Trophoblast cell (in vitro differentiated cells and primary cell): ENCODE data around the gene ZNF695. TPM values are rescaled to one million over a fixed set of nuclear protein-coding genes. Genes with fewer than 3 reads are reported as not detected.

Experiments used
- DNase-seq, 2 donors: peaks; one replicate each; pipeline ENCODE4 v3.0.0-alpha.2; 2016
- H2AFZ ChIP-seq: 2 replicates; pipeline ENCODE4 v1.6.1; 2013; ENCODE audit warnings: low read length, moderate library complexity, mild to moderate bottlenecking; ENCODE audit not compliant: insufficient read depth, poor library complexity
- H2AK5ac ChIP-seq: 2 replicates; pipeline ENCODE4 v1.6.1; 2013; ENCODE audit warnings: mild to moderate bottlenecking, low read length
- H2BK120ac ChIP-seq: 2 replicates; pipeline ENCODE4 v1.6.1; 2013; ENCODE audit warnings: low read length, mild to moderate bottlenecking, moderate library complexity; ENCODE audit not compliant: insufficient read depth, poor library complexity
- H2BK12ac ChIP-seq: 2 replicates; pipeline ENCODE4 v1.6.1; 2013; ENCODE audit warnings: mild to moderate bottlenecking, low read length, moderate library complexity
- H2BK5ac ChIP-seq: 2 replicates; pipeline ENCODE4 v1.6.1; 2013; ENCODE audit warnings: low read length, low read depth, moderate library complexity, mild to moderate bottlenecking; ENCODE audit not compliant: poor library complexity
- H3K14ac ChIP-seq: 2 replicates; pipeline ENCODE4 v1.6.1; 2013; ENCODE audit warnings: mild to moderate bottlenecking, low read length
- H3K18ac ChIP-seq: 2 replicates; pipeline ENCODE4 v1.6.1; 2013; ENCODE audit warnings: mild to moderate bottlenecking, low read length
- H3K23ac ChIP-seq: 2 replicates; pipeline ENCODE4 v1.6.1; 2013; ENCODE audit warnings: low read length
- H3K27ac ChIP-seq: 2 replicates; pipeline ENCODE4 v1.5.1; 2013; ENCODE audit warnings: low read depth, mild to moderate bottlenecking, inconsistent platforms, low read length, moderate library complexity
- H3K27me3 ChIP-seq: 2 replicates; pipeline ENCODE4 v1.6.1; 2013; ENCODE audit warnings: inconsistent platforms, mild to moderate bottlenecking, low read length, moderate library complexity; ENCODE audit not compliant: insufficient read depth
- H3K36me3 ChIP-seq, 2 experiments: 1 replicate in 1 of 2; 2 replicates in 1 of 2; pipeline ENCODE4 v1.6.1; 2013; ENCODE audit warnings: low read length in 2 of 2, mild to moderate bottlenecking in 2 of 2, moderate library complexity in 1 of 2; ENCODE audit not compliant: insufficient read depth in 2 of 2, control insufficient read depth in 1 of 2
- H3K4ac ChIP-seq: 2 replicates; pipeline ENCODE4 v1.6.1; 2013; ENCODE audit warnings: low read depth, mild to moderate bottlenecking, low read length, moderate library complexity
- H3K4me1 ChIP-seq, 2 experiments: 1 replicate in 1 of 2; 2 replicates in 1 of 2; pipeline ENCODE4 v1.6.1; 2013; ENCODE audit warnings: low read length in 2 of 2, mild to moderate bottlenecking in 2 of 2, moderate library complexity in 1 of 2; ENCODE audit not compliant: insufficient read depth in 2 of 2, control insufficient read depth in 1 of 2
- H3K4me2 ChIP-seq: 2 replicates; pipeline ENCODE4 v1.6.1; 2013; ENCODE audit warnings: inconsistent platforms, mild to moderate bottlenecking, low read length, moderate library complexity
- H3K4me3 ChIP-seq: 2 replicates; pipeline ENCODE4 v1.5.1; 2013; ENCODE audit warnings: mild to moderate bottlenecking, low read depth, low read length, inconsistent platforms
- H3K79me1 ChIP-seq: one replicate; pipeline ENCODE4 v1.6.1; 2013; ENCODE audit warnings: low read length
- H3K79me2 ChIP-seq: 2 replicates; pipeline ENCODE4 v1.6.1; 2013; ENCODE audit warnings: low read length, mild to moderate bottlenecking; ENCODE audit not compliant: control insufficient read depth, insufficient read depth, poor library complexity
- H3K9ac ChIP-seq: 2 replicates; pipeline ENCODE4 v1.6.1; 2013; ENCODE audit warnings: mild to moderate bottlenecking, low read length
- H3K9me3 ChIP-seq: 2 replicates; pipeline ENCODE4 v1.6.1; 2013; ENCODE audit warnings: low read depth, mild to moderate bottlenecking, control low read depth, inconsistent platforms, low read length; ENCODE audit not compliant: insufficient read depth
- H4K12ac ChIP-seq: 2 replicates; pipeline ENCODE4 v1.6.1; 2013; ENCODE audit warnings: low read depth, mild to moderate bottlenecking, low read length, moderate library complexity
- H4K8ac ChIP-seq: 2 replicates; pipeline ENCODE4 v1.6.1; 2013; ENCODE audit warnings: low read depth, mild to moderate bottlenecking, low read length, moderate library complexity
- H4K91ac ChIP-seq: one replicate; pipeline ENCODE4 v1.6.1; 2013; ENCODE audit warnings: low read depth, mild to moderate bottlenecking, low read length, moderate library complexity
- WGBS: extraction: QIAGEN DNeasy Blood & Tissue Kit; methylation state at CpG from one replicate; pipeline ENCODE4 v1.1.7; 2013; ENCODE audit warnings: missing lambda C conversion rate; ENCODE audit not compliant: insufficient read length, insufficient coverage; ENCODE audit errors: extremely low coverage; 5-methylcytosine and 5-hydroxymethylcytosine counted together
- polyA plus RNA-seq: library from polyadenylated mRNA; stranded (reverse); fragments of 200-250 nt; gene quantifications from 2 replicates; pipeline ENCODE4 v1.2.3, GENCODE V29; 2013

Gene ZNF695
- 6.1 and 6.9 TPM in 2 replicates for polyA plus RNA-seq

GRCh38 chr1:247007511-247008405 lies at the start of gene ZNF695:
TSS of gene ZNF695 (minus strand) at chr1:247008057. CDS start at chr1:247007908, 149 bp downstream.
- H3K36me3 ChIP-seq = peaks cover 2 to 4% of the 10 kb centered on the region in 2 experiments
- H2BK120ac ChIP-seq = peak within 1 kb of the TSS; percentile 1
- peak within 1 kb of the TSS; percentile 79 for H3K4ac ChIP-seq
- H2BK12ac ChIP-seq = no peak within 1 kb of the TSS
- no peaks in the 10 kb centered on the region for H3K27me3 ChIP-seq
- peak within 1 kb of the TSS; percentile 89 for H3K4me2 ChIP-seq
- peak within 1 kb of the TSS; percentile 19 for H4K12ac ChIP-seq
- H4K8ac ChIP-seq = peak within 1 kb of the TSS; percentile 66
- peak within 1 kb of the TSS; percentile 19 for H3K18ac ChIP-seq
- peak within 1 kb of the TSS; percentile 49 for H4K91ac ChIP-seq
- no CpG with 5 or more reads among the region's 58 CpGs for WGBS
- DNase-seq = peak; percentile 94 to 95
- H3K9ac ChIP-seq = peak within 1 kb of the TSS; percentile 97
- H2AK5ac ChIP-seq = no peak within 1 kb of the TSS
- H3K23ac ChIP-seq = no peak within 1 kb of the TSS
- H3K79me1 ChIP-seq = peaks cover 2% of the 10 kb centered on the region
- H3K14ac ChIP-seq = peak within 1 kb of the TSS; percentile 76
- peak within 1 kb of the TSS; percentile 43 for H3K27ac ChIP-seq
- peak within 1 kb of the TSS; percentile 31 for H2BK5ac ChIP-seq
- H3K4me3 ChIP-seq = peak within 1 kb of the TSS; percentile 98
- peak within 1 kb of the TSS; percentile 80 for H2AFZ ChIP-seq
- H3K9me3 ChIP-seq = no peaks in the 10 kb centered on the region
- H3K4me1 ChIP-seq = no peaks in the 10 kb centered on the region
- H3K79me2 ChIP-seq = peaks cover 10% of the 10 kb centered on the region

GRCh38 chr1:247056071-247056470 lies 48.2 kb upstream of the ZNF695 start:
- H3K27ac ChIP-seq = no peak overlapping the region
- no CpG with 5 or more reads among the region's 2 CpGs for WGBS
- H3K79me2 ChIP-seq = no peaks in the 10 kb centered on the region
- no peaks in the 10 kb centered on the region for H3K27me3 ChIP-seq
- H3K36me3 ChIP-seq = peaks cover 3 to 4% of the 10 kb centered on the region in 2 experiments
- H2BK12ac ChIP-seq = no peak overlapping the region
- H4K91ac ChIP-seq = no peak overlapping the region
- no peak overlapping the region for H3K9ac ChIP-seq
- H3K4me1 ChIP-seq = peaks cover 7 to 9% of the 10 kb centered on the region in 2 experiments
- H3K4ac ChIP-seq = no peak overlapping the region
- no peak overlapping the region for H3K4me2 ChIP-seq
- no peak overlapping the region for H4K12ac ChIP-seq
- no peak overlapping the region for H2BK120ac ChIP-seq
- no peak overlapping the region for H2BK5ac ChIP-seq
- no peak overlapping the region for H2AK5ac ChIP-seq
- H3K14ac ChIP-seq = no peak overlapping the region
- H2AFZ ChIP-seq = no peak overlapping the region
- no peak overlapping the region for H3K23ac ChIP-seq
- no peak overlapping the region for H4K8ac ChIP-seq
- H3K9me3 ChIP-seq = peaks cover 13% of the 10 kb centered on the region
- no peak for DNase-seq
- H3K4me3 ChIP-seq = no peak overlapping the region
- no peaks in the 10 kb centered on the region for H3K79me1 ChIP-seq
- H3K18ac ChIP-seq = no peak overlapping the region

GRCh38 chr1:247054992-247055415 lies 47.1 kb upstream of the ZNF695 start:
- no peak overlapping the region for H4K8ac ChIP-seq
- peak in 1 of 2 donors; percentile 12 for DNase-seq
- no peak overlapping the region for H2AFZ ChIP-seq
- H3K79me1 ChIP-seq = no peaks in the 10 kb centered on the region
- H3K79me2 ChIP-seq = no peaks in the 10 kb centered on the region
- H3K23ac ChIP-seq = no peak overlapping the region
- H3K14ac ChIP-seq = no peak overlapping the region
- H3K18ac ChIP-seq = no peak overlapping the region
- H3K27me3 ChIP-seq = no peaks in the 10 kb centered on the region
- H3K9ac ChIP-seq = no peak overlapping the region
- peak overlapping the region; percentile 19 for H3K27ac ChIP-seq
- peaks cover 13% of the 10 kb centered on the region for H3K9me3 ChIP-seq
- peak overlapping the region; percentile 14 for H3K4ac ChIP-seq
- no peak overlapping the region for H2BK5ac ChIP-seq
- H3K4me1 ChIP-seq = peaks cover 7 to 9% of the 10 kb centered on the region in 2 experiments
- H2AK5ac ChIP-seq = no peak overlapping the region
- no peak overlapping the region for H3K4me2 ChIP-seq
- H2BK12ac ChIP-seq = no peak overlapping the region
- no peak overlapping the region for H3K4me3 ChIP-seq
- H2BK120ac ChIP-seq = no peak overlapping the region
- no CpG with 5 or more reads among the region's 2 CpGs for WGBS
- H4K12ac ChIP-seq = no peak overlapping the region
- H3K36me3 ChIP-seq = peaks cover 3 to 4% of the 10 kb centered on the region in 2 experiments
- H4K91ac ChIP-seq = no peak overlapping the region

GRCh38 chr1:247047702-247048101 lies 39.8 kb upstream of the ZNF695 start:
- H4K12ac ChIP-seq = no peak overlapping the region
- H2AK5ac ChIP-seq = no peak overlapping the region
- DNase-seq = no peak
- no peak overlapping the region for H3K4me3 ChIP-seq
- no peak overlapping the region for H2BK5ac ChIP-seq
- H3K18ac ChIP-seq = no peak overlapping the region
- H4K91ac ChIP-seq = no peak overlapping the region
- no peak overlapping the region for H3K4ac ChIP-seq
- H3K4me2 ChIP-seq = no peak overlapping the region
- no peak overlapping the region for H3K14ac ChIP-seq
- H3K27me3 ChIP-seq = no peaks in the 10 kb centered on the region
- no CpG with 5 or more reads among the region's 2 CpGs for WGBS
- H3K9me3 ChIP-seq = peaks cover 21% of the 10 kb centered on the region
- H3K9ac ChIP-seq = no peak overlapping the region
- no peak overlapping the region for H2BK120ac ChIP-seq
- no peak overlapping the region for H3K27ac ChIP-seq
- no peaks in the 10 kb centered on the region for H3K4me1 ChIP-seq
- no peaks in the 10 kb centered on the region for H3K79me2 ChIP-seq
- no peak overlapping the region for H4K8ac ChIP-seq
- no peak overlapping the region for H2BK12ac ChIP-seq
- H3K23ac ChIP-seq = no peak overlapping the region
- peaks cover 13% of the 10 kb centered on the region in 2 experiments for H3K36me3 ChIP-seq
- no peak overlapping the region for H2AFZ ChIP-seq
- no peaks in the 10 kb centered on the region for H3K79me1 ChIP-seq
